ENCODE results near the gene ASPSCR1. TPM values are rescaled to one million over a fixed set of nuclear protein-coding genes. Genes with fewer than 3 reads are reported as not detected.
A peak's percentile ranks its signal among the peaks of the same experiment; 100 is the strongest.

Gene ASPSCR1
- total RNA-seq, 1 experiment from 2014 or later: 51.0 TPM

DNA sequence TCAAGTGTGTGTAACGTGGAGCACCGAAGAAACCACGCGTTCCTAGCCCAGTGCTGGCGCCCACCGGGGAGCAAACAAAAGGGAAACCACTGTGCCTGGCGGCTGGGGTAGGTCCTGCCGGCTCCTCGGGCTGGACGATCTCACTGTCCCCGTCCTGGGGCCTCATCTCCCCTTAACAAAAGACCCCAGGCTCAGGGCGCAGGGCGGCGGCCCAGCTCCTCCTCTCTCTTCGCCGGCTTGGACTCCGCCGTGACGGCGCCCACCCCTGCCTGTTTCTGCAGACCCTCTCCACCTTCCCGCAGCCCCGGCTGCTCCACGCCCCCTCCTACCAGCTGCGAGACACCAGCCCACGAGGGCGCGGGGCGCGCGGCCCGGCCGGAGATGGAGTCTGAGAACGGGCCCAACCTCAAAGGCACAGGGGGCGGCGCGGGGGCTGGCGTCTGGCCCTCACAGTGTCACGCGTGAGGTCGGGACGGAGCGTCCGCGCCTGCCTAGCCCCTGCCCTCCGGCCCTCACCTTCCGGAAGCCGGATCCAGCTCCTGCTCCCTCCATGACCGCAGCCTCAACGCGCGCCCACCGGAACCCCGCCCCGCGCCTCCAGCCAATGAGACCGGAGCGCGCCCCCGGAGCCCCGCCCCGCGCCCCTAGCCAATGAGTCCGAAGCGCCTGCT lies 45.0 kb downstream of the ASPSCR1 start, which contains the start of gene CENPX:
CENPX (minus strand) TSS at position 569 of the 671 bp plus-strand sequence; CDS start at position 552, 17 bp downstream.
- Histone ChIP-seq H3K79me2 (ENCODE audit: insufficient read depth, low read length) (peaks cover 46% of the 10 kb centered on the region), H3K36me3 (ENCODE audit: control insufficient read depth in 1 of 2, insufficient read depth in 2 of 2, low read length in 2 of 2) (peaks cover 0 to 10% of the 10 kb centered on the region in 2 experiments; a peak in 1 of 4 replicates), H3K4me3 (replicated peaks in 1 of 2; ENCODE audit: low read depth in 1 of 2, low read length in 2 of 2) (peak within 1 kb of the TSS; percentile 89 to 100), H3K9me2 (ENCODE audit: insufficient read depth) (no peaks in the 10 kb centered on the region), H3K9ac (ENCODE audit: low read length) (peak within 1 kb of the TSS; percentile 98), H3K27me3 (ENCODE audit: insufficient read depth, low read length) (no peaks in the 10 kb centered on the region), H3K9me3 (ENCODE audit: control insufficient read depth in 1 of 2, insufficient read depth in 1 of 2, low read depth in 1 of 2, low read length in 2 of 2) (no peaks in the 10 kb centered on the region), H3K4me1 (ENCODE audit: control insufficient read depth in 1 of 2, insufficient read depth in 2 of 2, low read length in 2 of 2) (peaks cover 29 to 47% of the 10 kb centered on the region in 2 experiments), H4K20me1 (ENCODE audit: insufficient read depth) (peaks cover 4% of the 10 kb centered on the region; the same call in 1 of the 2 replicates), H3K27ac (ENCODE audit: low read depth, low read length) (peak within 1 kb of the TSS; percentile 96), H3K4me2 (ENCODE audit: low read length) (peak within 1 kb of the TSS; percentile 99), H2AFZ (ENCODE audit: low read depth, low read length, poor library complexity, severe bottlenecking) (no peak within 1 kb of the TSS)
- intact Hi-C loops (cut with micrococcal nuclease): loop anchor here (5.0 kb wide), 2 partner anchors 110 to 730 kb away; partner anchors contain the start of genes PCYT2 and TBCD
- POLR2A ChIA-PET: interaction anchor here (0.6 to 1.9 kb wide), 16 partner anchors 9 to 473 kb away, joined by 3 to 6 read pairs (median 4); partner anchors contain the start of genes DCXR, MAFG and RAC3
- TSS peak; percentile 72 for BruUV-seq (replicated peaks)
- peak; percentile 0; the same call in 1 of the 2 replicates for ATAC-seq
- no peak for DNase-seq (ENCODE audit: low read depth, low spot score)
- no peak for TF ChIP-seq CBX3 (IDR thresholded peaks at IDR 0.05; ENCODE audit: low read depth)
- no peak for TF ChIP-seq RAD21 (IDR thresholded peaks at IDR 0.05; ENCODE audit: low read depth)
- no peak for TF ChIP-seq CEBPB (IDR thresholded peaks at IDR 0.05; ENCODE audit: low read depth)
- TF ChIP-seq, protein P1, sequence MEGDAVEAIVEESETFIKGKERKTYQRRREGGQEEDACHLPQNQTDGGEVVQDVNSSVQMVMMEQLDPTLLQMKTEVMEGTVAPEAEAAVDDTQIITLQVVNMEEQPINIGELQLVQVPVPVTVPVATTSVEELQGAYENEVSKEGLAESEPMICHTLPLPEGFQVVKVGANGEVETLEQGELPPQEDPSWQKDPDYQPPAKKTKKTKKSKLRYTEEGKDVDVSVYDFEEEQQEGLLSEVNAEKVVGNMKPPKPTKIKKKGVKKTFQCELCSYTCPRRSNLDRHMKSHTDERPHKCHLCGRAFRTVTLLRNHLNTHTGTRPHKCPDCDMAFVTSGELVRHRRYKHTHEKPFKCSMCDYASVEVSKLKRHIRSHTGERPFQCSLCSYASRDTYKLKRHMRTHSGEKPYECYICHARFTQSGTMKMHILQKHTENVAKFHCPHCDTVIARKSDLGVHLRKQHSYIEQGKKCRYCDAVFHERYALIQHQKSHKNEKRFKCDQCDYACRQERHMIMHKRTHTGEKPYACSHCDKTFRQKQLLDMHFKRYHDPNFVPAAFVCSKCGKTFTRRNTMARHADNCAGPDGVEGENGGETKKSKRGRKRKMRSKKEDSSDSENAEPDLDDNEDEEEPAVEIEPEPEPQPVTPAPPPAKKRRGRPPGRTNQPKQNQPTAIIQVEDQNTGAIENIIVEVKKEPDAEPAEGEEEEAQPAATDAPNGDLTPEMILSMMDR (IDR thresholded peaks at IDR 0.05 in 2 of 3, conservative IDR thresholded peaks at IDR 0.05 in 1 of 3; ENCODE audit: borderline replicate concordance in 1 of 3, insufficient read depth in 1 of 3, low read depth in 2 of 3, low read length in 2 of 3): no peak
- TF ChIP-seq ZFX (IDR thresholded peaks at IDR 0.05): peak; percentile 55; the same call in 1 of the 2 replicates
- peak; percentile 57 for TF ChIP-seq POLR2A (IDR thresholded peaks at IDR 0.05; ENCODE audit: borderline replicate concordance, extremely low read depth, insufficient read depth, insufficient read length)
- TF ChIP-seq SRF (IDR thresholded peaks at IDR 0.05; ENCODE audit: low read depth): no peak
- no peak for TF ChIP-seq FOSL1 (IDR thresholded peaks at IDR 0.05; ENCODE audit: low read depth)
- no peak for TF ChIP-seq ZNF274 (IDR thresholded peaks at IDR 0.05; ENCODE audit: low read depth, low read length)
- TF ChIP-seq YY1 (IDR thresholded peaks at IDR 0.05; ENCODE audit: extremely low read depth, insufficient replicate concordance, low read depth, low read length): peak; percentile 73
- TF ChIP-seq EGR1 (IDR thresholded peaks at IDR 0.05; ENCODE audit: low read depth): no peak
- peak; percentile 87 for TF ChIP-seq POLR2AphosphoS5 (IDR thresholded peaks at IDR 0.05; ENCODE audit: low read depth, low read length)
- RAD21 ChIA-PET (ENCODE audit: low non-redundant PET in 1 of 2, low total read pairs in 2 of 2, uncharacterized antibody in 2 of 2, unreplicated experiment in 2 of 2): interaction anchor here (0.6 to 5.3 kb wide), 9 partner anchors 15 to 288 kb away, joined by 3 to 50 read pairs (median 6); partner anchors contain the start of genes NOTUM (in 2 of the 2) and DCXR (in 1 of the 2)
- CTCF ChIA-PET: interaction anchor here (0.6 to 5.3 kb wide), 23 partner anchors 8 to 347 kb away, joined by 3 to 151 read pairs (median 5); partner anchors contain the start of genes ARHGDIA, DCXR, MAFG and NOTUM

Measured in HCT116 (cell line).